ENCODE results near the gene ZFPL1. TPM values are rescaled to one million over a fixed set of nuclear protein-coding genes. Genes with fewer than 3 reads are reported as not detected.

The ZFPL1 gene
- total and polyA plus RNA-seq, 9 of the 15 experiments (the other 6 are each of a cell fraction or from before 2014, with no cell fraction given): 3.7 to 37.5 (median 22.7) TPM

GRCh38 chr11:65111744-65112545, 27.9 kb downstream of the ZFPL1 start, which contains the start of gene TM7SF2 (continued):
- TF ChIP-seq NFE2 (IDR thresholded peaks at IDR 0.05; ENCODE audit: low read depth) (no peak), ILF3 (IDR thresholded peaks at IDR 0.05; ENCODE audit: borderline replicate concordance) (0 out of 2 replicates have a peak, but pooled peaks have one; percentile 28), SIX5 (IDR thresholded peaks at IDR 0.05; ENCODE audit: borderline replicate concordance in 1 of 2, insufficient read depth in 1 of 2, low read depth in 1 of 2, low read length in 2 of 2) (no peak), ADNP (tag; IDR thresholded peaks at IDR 0.05) (no peak), ZBTB49 (CRISPR knock-in tag; IDR thresholded peaks at IDR 0.05; ENCODE audit: borderline replicate concordance) (no peak), KLF6 (CRISPR knock-in tag; IDR thresholded peaks at IDR 0.05; ENCODE audit: borderline replicate concordance) (no peak), IRF1 (CRISPR knock-in tag; IDR thresholded peaks at IDR 0.05; ENCODE audit: borderline replicate concordance) (no peak), ZNF668 (CRISPR knock-in tag; IDR thresholded peaks at IDR 0.05) (no peak), NFIX (CRISPR knock-in tag; IDR thresholded peaks at IDR 0.05; ENCODE audit: low read depth) (no peak; the same call in 1 of the 2 replicates), ZSCAN32 (CRISPR knock-in tag; IDR thresholded peaks at IDR 0.05) (no peak), MYC (IDR thresholded peaks at IDR 0.05; ENCODE audit: low read depth, low read length) (no peak), MYC (CRISPR knock-in tag; IDR thresholded peaks at IDR 0.05; ENCODE audit: borderline replicate concordance, low read depth) (peak; percentile 87; the same call in 1 of the 2 replicates), SRSF1 (IDR thresholded peaks at IDR 0.05; ENCODE audit: low read depth, low read length) (no peak), KAT7 (CRISPR knock-in tag; IDR thresholded peaks at IDR 0.05; ENCODE audit: borderline replicate concordance) (no peak; the same call in 1 of the 2 replicates), ZNF76 (CRISPR knock-in tag; IDR thresholded peaks at IDR 0.05; ENCODE audit: borderline replicate concordance) (no peak), ZNF146 (CRISPR knock-in tag; IDR thresholded peaks at IDR 0.05; ENCODE audit: unreplicated experiment) (no peak), GATA2 (CRISPR knock-in tag; IDR thresholded peaks at IDR 0.05) (no peak)
- TF ChIP-seq, protein P1, sequence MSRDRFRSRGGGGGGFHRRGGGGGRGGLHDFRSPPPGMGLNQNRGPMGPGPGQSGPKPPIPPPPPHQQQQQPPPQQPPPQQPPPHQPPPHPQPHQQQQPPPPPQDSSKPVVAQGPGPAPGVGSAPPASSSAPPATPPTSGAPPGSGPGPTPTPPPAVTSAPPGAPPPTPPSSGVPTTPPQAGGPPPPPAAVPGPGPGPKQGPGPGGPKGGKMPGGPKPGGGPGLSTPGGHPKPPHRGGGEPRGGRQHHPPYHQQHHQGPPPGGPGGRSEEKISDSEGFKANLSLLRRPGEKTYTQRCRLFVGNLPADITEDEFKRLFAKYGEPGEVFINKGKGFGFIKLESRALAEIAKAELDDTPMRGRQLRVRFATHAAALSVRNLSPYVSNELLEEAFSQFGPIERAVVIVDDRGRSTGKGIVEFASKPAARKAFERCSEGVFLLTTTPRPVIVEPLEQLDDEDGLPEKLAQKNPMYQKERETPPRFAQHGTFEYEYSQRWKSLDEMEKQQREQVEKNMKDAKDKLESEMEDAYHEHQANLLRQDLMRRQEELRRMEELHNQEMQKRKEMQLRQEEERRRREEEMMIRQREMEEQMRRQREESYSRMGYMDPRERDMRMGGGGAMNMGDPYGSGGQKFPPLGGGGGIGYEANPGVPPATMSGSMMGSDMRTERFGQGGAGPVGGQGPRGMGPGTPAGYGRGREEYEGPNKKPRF (IDR thresholded peaks at IDR 0.05; ENCODE audit: low read depth, low read length): no peak
- TF ChIP-seq, protein P2, sequence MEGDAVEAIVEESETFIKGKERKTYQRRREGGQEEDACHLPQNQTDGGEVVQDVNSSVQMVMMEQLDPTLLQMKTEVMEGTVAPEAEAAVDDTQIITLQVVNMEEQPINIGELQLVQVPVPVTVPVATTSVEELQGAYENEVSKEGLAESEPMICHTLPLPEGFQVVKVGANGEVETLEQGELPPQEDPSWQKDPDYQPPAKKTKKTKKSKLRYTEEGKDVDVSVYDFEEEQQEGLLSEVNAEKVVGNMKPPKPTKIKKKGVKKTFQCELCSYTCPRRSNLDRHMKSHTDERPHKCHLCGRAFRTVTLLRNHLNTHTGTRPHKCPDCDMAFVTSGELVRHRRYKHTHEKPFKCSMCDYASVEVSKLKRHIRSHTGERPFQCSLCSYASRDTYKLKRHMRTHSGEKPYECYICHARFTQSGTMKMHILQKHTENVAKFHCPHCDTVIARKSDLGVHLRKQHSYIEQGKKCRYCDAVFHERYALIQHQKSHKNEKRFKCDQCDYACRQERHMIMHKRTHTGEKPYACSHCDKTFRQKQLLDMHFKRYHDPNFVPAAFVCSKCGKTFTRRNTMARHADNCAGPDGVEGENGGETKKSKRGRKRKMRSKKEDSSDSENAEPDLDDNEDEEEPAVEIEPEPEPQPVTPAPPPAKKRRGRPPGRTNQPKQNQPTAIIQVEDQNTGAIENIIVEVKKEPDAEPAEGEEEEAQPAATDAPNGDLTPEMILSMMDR (IDR thresholded peaks at IDR 0.05 in 2 of 3, conservative IDR thresholded peaks at IDR 0.05 in 1 of 3; ENCODE audit: insufficient read depth in 2 of 3, low read depth in 1 of 3, low read length in 3 of 3): 0 out of 6 replicates have a peak, but pooled peaks of 1 of the 3 experiments have one; percentile 0

Data from K562 (cell line).